HK-2 (cell line): ENCODE results near the gene STIM1.

Source experiments
- DNase-seq: peaks from one replicate; pipeline ENCODE4 v3.0.0-alpha.2; 2018; ENCODE audit not compliant: unreplicated experiment

STIM1 gene

DNA sequence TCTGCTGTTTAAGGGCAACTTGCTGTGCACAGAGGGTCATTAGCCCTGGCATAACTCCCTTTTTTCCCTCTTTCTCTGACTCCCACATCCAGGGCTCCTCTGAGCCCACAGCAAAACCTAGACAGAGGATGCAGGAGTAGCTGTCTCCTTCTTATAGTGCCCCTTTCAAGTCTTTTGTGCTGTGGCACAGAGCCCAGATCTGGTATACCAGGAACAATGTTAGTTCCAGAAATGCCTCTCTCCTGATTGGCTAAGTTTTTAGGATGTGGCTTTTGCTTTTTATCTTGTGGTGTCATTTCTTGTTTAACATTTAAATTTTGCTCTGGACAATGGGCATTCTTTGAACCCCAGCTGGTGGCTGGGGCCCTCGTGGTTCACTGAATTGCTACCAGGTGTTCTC lies 213.5 kb downstream of the STIM1 start:
- DNase-seq, result no peak

DNA sequence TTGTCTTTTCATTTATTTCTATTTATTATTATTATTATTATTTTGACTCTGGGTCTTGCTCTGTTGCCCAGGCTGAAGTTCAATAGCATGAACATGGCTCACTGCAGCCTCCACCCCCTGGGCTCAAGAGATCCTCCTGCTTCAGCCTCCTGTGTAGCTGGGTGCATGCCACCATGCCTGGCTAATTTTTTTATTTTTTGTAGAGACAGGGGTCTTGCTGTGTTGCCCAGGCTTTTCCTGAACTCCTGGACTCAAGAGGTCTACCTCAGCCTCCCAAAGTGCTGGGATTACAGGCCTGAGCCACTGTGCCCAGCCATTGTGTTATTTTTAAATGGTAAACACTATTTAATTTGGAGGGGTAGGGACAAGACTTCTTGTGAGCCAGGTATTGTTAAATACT lies 215.9 kb downstream of the STIM1 start:
- DNase-seq, result no peak

DNA sequence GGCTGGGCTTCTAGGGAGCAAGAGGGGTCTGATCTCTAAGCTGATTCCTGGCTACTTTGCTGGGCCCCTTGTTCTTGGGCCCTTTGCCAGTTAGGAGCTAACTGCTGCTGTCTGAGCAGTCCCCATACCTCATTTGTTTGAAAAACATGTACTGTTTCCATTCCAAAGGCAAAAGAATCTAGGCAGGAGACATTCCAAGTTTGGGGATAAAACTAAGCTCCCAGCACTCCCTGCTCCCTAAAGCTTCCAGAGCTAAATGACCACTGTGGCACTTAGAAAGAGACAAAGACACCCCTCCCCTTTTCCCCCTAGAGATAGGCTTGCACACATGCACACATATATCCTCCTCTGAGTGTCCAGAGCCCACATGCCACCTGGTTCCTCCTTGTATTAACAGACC lies 216.4 kb downstream of the STIM1 start:
- no peak for DNase-seq

DNA sequence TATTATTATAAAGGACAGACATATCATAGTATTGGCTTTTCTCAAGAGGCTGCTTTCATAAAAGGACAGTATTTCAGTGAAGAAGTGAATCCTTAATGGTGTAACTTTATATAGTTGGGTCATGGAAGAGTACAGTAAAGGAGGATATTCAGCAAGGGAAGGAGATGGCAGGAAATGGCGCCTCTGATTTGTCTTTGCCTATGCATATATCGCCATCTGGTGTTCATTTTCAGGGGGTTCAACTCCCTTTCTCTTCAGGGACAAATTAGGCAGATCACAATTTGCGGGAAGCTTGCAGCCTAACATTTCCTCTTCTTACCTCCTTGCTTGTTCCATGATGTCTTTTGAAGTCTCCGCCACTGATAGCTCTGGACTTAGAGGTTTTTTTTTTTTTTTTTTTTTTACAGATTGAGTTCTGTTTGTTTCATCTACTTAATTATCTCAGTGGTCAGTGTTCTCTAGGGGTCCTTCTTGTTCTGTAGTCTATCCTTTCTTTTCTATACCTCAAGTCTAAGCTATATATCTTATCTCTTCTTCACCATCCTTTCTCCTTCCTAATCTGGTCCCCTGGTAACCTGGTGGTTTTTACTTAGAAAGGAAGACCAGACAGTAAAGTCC lies 217.3 kb downstream of the STIM1 start:
- peak; percentile 17 for DNase-seq

DNA sequence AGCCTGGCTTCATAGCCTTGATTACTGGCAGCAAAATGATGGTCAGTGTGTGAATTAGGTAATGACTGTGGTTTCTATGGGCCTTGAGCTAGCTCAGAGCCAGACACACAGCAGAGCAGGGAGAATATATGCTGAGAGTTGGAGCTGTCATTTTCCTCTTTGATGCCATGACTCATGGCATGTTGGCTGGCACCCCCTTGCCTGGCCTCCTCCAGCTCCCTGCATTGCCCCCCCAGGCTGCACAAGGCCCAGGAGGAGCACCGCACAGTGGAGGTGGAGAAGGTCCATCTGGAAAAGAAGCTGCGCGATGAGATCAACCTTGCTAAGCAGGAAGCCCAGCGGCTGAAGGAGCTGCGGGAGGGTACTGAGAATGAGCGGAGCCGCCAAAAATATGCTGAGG lies 218.8 kb downstream of the STIM1 start:
- no peak for DNase-seq

DNA sequence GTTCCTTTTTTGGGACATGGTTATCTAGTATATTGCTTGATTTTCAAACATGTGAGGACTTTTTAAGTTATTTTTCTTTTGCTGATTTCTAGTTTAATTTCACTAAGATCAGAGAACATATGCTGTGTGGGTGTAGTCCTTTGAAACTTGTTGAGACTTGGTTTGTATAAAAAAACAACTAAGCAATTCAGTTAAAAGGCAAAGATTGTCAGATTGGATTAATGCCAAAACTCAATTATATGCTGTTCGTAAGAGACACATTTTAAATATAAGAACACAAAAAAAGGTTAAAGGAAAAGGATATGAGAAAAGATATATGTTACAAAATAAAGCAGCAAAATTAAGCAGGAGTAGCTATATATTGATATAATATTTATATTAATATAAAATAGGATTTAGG lies 221.3 kb downstream of the STIM1 start:
- no peak for DNase-seq

DNA sequence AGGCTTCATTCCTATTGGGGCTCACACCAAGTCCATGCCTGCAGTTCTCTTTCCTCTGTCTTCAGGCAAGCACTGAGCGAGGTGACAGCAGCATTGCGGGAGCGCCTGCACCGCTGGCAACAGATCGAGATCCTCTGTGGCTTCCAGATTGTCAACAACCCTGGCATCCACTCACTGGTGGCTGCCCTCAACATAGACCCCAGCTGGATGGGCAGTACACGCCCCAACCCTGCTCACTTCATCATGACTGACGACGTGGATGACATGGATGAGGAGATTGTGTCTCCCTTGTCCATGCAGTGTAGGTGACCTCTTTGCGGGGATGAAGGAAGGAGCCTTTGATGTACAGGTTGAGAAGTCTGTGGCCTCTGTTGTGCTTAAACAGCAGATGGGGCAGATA lies 227.7 kb downstream of the STIM1 start:
- DNase-seq, result no peak

DNA sequence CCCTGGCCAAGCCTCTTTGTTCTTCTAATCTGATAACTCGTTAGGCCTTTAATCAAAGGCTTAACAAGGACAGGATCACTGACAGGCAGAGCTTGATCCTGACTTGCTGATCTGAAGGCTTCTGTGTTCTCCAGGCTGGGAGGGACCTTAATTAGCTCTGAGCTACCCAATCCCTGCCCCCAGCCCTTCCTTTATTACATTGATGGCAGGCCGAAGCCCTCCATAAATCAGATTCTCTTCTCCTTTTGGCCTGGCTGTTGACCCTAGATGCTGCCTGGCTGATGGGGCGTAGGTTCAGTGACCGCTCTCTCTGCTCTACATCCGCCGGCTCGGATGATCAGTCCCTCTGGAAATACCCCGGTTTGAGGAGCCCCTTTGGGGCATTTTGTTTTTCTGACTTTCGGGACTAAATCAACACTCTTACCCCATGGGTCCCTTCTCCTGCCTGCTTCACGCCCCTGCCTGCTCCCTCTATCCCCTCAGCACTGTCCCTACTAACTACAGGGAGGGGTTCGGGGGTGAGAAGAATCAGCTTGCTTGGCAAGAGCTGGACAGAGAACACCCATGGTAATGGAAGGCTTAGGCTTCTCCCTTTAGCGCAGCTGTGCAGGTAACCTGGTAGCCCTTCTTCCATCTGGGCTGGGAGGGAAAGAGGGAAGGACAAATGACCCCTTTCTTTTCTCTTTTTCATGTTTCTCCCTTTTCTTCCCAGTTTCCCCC lies 229.1 kb downstream of the STIM1 start:
- no peak for DNase-seq

DNA sequence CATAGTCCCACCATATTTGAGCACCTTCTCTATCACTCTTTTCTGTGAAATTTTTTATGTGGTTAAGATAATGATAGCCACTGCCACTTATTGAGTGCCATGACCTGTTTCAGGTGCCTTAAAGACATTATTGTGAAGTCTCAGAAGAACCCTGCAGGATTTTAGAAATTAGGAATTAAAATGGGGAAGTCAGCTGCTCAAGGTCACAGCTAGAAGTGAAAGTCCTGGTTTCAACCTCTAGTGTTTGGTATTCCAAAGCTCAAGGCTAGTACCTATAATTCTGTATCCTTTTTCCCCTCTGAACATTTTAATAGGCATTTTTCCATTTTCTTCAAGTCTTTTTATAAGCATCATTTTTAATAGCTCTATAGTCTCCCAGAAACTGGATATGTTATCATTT lies 230.1 kb downstream of the STIM1 start:
- DNase-seq, result no peak

DNA sequence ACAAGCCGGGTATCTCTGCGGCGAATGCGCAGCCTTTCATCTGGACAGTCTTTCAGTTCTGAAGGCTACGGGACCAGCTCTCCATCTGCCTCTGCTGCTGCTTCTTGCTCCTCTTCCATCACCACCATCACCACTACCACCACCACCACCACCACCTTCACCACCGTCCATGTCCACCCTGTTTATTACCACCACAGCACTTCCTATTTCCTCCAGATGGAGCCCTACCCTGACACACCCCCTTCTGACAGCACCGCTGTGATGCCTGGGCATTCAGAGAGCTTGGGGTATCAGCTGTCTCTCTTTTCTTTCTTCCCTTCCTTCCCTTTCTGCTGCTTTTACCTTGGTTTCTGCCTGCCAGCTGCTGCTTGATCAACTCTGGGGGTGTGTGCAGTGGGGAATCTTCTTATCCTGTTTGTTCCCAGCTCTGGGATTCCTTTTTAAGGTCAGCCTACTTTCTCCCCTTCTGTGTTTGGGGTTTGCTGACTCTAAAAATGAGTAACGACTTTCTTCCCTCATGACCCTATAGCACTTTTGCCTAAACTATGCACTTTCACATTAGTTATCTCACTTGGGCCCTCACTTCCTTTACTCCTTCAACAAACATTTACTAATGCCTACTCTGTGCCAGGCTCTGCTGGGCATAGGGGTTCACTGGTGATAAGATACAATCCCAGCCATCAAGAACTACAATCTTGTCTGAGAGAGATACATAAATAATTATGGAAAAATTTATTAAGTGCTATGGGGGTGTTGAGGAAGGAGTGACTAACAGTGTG lies 231.3 kb downstream of the STIM1 start:
- no peak for DNase-seq

DNA sequence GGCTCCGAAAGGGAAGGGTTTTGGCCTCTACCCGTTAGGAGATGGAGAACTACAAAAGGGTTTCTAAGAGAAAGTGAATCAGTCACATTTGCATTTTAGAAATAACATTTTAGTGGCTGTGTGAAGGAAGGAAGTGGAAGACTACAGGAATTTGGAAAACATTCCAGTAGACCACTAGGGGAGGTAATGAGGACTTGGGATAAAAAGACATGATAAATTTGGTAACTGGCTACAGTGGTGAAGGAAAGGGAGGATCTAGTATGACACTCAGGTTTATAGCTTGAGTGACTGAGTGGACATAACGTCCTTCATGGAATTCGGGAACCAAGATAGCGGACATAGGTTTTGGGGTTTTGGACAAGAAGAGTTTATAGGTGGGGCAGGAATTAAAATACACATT lies 232.1 kb downstream of the STIM1 start:
- no peak for DNase-seq

DNA sequence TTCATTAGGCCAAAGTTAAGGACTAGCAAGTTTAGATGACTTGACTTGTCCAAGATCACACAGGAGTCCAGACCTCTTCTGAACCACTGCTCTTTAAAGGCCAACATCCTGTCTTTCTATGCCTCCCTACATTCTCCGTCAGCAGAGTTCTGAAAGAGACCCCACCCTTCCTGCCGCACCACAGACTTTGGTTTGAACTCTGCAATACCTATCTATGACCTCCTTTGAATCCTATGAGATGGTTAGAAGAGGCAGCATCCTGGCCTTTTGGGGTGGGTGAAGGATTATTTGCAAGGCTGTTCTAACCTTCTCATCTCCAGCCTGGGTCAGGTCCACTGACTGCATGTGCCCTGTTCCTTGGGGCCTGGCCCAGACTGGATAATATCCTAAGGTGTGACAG lies 234.8 kb downstream of the STIM1 start:
- DNase-seq, result no peak

DNA sequence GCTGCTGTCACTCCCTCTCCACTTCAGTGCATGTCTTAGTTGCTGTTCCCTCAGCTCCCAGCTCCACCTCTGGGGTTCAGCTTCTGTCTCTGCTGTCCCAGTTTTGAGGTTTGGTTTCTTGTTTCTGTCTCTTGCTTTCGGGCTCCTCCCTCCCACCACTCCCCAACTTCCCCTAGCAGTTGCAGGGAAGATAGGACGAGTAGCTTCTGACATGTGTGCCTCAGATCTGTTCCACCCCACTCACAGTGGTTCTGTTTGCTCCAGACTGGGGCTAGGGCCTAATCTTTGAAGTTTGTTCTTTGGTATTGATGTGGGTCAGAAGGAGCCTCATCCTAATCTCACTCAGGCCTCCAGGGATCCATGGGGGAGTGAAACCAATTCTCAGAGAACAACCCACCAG lies 236.6 kb downstream of the STIM1 start:
- DNase-seq, result no peak

DNA sequence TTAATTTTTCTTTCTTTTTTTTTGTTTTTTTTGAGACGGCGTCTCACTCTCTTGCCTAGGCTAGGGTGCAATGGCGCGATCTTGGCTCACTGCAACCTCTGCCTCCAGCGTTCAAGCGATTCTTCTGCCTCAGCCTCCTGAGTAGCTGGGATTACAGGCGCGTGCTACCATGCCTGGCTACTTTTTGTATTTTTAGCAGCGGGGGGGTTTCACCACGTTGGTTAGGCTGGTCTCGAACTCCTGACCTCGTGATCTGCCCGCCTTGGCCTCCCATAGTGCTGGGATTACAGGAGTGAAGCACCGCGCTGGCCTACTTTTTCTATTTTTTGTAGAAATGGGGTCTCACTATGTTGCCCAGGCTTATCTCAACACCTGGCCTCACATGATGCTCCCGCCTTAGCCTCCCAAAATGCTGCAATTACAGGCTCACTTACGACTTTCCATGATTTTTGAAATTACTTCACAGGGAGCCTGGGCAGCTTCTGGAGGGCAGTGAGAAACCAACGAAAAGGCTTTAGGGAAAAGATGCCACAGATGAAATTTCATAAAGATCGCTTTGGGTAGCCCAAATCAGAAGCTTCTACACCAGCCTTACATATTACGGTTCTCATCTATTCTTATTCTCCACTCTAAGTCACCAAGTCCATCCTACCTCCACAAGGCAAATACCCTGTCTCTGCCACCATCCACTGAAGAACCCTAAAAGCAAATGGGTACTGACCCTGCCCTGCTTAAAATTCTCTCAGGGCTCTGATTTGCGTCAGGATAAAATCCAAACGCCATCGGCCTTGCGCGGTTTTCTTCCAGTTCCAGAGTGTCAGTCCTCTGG lies 238.3 kb downstream of the STIM1 start:
- DNase-seq, result no peak

DNA sequence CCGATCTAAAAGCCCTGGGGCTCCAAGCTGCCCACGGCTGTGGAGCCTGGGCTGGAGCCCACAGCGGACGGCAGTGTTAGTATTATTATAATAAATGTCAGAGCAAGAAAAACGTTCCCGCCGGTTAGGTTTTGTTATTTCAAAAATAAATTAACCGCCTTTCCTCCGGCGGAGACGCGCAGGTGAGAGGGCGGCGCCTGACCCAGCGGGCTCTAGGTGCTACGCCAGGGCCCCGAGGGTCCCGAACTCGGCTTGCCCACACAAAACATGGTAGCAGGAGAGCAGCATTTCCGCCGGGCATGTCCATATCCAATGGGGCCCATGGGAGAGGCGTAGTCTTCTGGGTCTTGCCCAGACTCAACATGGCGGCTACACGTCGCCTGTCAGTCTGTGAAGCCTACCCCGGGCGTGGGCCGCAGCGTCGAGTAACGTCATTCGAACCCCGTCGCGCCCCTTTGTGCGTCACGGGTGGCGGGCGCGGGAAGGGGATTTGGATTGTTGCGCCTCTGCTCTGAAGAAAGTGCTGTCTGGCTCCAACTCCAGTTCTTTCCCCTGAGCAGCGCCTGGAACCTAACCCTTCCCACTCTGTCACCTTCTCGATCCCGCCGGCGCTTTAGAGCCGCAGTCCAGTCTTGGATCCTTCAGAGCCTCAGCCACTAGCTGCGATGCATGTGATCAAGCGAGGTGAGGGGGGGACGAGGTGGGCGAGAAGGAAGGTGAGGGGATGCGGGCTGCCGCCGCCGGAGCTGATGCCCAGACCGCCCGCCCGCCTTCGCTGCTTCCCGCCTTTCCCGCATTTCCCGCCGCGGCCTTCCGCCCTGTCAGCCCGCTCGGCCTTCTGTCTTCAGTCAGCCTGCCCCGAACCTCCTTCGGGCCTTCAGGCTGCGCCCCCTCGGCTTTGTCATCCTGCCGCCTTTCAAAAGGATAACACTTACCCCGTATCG lies 239.2 kb downstream of the STIM1 start, which contains the start of gene RRM1:
Gene RRM1, plus strand, starts transcription at position 452 of the 944 bp plus-strand sequence. Its CDS starts 214 bp downstream, at position 666.
- DNase-seq, result peak; percentile 89

DNA sequence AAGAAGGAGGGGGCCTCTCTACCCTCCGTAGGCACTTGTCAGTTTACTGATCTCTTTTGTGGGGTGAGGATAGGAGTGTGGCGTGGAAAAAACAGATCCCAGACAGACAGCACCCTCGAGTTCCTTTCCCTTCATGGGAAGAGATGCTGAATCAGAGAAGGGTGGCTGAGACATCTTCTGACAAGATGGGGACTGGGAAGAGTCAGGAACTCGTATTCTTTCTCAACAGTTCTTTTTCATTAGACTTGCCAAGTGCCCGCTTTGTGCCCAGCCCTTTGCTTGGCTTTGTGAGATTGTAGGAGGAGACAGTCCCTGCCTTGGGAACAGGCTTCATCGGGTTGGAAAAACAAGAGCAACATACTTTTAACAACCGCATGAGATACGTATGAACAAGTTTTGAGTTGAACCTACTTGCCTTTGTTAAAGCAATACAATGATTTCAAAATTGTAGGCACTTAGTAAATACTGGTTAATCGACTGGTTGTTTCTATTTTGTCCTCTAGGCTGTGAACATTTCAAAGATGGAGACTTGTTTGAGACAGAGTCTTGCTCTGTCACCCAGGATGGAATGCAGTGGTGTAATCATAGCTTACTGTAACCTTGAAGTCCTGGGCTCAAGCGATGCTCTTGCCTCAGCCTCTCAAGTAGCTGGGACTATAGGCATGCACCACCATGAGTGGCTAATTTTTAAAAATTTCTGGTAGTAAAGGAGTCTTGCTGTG lies 240.2 kb downstream of the STIM1 start:
- peak; percentile 8 for DNase-seq

DNA sequence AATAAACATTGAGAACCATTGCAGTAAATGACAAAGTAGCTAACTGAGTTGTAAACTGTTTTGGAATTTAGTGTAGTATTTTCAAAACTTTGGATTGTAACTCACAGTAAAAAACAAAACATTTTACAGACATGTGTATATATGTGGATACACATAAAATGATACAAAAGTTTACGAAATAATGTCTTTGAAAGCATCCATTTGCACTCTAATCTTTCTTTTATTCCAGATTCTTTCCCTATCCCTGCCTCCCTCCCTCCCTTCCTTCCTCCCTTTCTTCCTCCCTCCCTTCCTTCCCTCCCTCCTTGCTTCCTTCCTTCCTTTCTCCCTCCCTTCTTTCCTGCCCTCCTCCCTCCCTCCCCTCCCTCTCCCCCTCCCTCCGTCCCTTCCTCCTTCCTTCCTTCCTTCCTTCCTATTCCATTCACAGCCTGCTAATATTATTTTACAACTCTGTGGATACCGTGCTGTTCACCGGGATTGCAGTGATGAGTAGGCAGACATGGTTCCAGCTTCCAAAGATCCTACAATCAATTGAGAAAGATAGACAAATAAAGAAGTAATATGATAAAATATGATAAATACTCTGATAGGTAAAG lies 242.7 kb downstream of the STIM1 start:
- DNase-seq, result no peak

DNA sequence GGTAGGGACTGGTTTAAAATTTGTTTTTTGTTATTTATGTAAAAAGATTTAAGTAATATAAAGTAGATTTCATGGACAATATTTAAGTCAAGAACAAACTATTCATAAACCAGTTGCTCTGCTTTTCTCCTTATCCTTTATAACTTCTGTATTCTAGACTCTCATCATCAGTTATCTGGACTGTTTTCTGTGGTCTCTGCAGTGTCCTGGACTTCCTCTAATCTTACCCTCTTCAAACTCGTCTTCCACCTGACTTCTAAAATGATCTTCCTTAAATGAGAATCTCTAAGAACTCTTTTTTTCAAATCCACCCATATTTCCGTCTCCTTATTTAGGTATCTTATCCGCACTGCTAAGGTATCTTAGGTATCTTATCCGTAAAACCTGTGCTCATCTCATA lies 247.2 kb downstream of the STIM1 start:
- DNase-seq, result no peak

DNA sequence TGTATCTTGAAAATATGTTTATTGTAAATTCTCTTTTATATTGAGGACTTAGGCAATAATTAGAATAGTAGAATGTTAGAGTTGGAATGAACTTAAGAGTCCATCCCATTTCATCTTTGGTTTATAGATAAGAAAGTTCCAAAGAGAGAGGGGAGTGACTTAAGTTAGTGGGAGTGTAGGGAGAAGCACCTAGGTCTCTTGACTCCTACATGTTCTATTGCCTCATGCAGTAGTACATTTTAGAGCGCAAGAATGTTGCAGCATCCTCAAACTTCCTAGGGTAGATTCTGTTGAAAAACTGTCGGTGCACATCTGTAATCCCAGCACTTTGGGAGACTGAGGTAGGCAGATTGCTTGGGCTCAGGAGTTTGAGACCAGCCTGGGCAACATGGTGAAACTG lies 247.8 kb downstream of the STIM1 start:
- no peak for DNase-seq

DNA sequence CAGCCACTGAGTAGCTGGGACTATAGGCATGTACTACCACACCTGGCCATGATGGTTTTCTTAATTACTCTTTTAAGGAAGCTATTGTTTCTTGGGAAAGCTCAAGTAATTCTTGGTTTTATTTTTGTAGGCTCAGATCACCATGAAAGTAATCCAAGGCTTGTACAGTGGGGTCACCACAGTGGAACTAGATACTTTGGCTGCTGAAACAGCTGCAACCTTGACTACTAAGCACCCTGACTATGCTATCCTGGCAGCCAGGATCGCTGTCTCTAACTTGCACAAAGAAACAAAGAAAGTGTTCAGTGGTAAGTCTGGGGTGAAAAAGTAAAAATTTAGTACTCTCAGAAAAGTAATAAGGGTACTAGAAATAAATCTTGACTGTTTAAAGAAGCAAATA lies 250.5 kb downstream of the STIM1 start:
- no peak for DNase-seq
